ENCODE measurements around the gene STAT1. TPM values are rescaled to one million over a fixed set of nuclear protein-coding genes. Genes with fewer than 3 reads are reported as not detected.
A peak's percentile ranks its signal among the peaks of the same experiment; 100 is the strongest.

The STAT1 gene
- total and polyA plus RNA-seq, 10 of the 15 experiments (the other 5 are each of a cell fraction or from before 2014, with no cell fraction given), result 81.8 to 398 (median 307) TPM

DNA sequence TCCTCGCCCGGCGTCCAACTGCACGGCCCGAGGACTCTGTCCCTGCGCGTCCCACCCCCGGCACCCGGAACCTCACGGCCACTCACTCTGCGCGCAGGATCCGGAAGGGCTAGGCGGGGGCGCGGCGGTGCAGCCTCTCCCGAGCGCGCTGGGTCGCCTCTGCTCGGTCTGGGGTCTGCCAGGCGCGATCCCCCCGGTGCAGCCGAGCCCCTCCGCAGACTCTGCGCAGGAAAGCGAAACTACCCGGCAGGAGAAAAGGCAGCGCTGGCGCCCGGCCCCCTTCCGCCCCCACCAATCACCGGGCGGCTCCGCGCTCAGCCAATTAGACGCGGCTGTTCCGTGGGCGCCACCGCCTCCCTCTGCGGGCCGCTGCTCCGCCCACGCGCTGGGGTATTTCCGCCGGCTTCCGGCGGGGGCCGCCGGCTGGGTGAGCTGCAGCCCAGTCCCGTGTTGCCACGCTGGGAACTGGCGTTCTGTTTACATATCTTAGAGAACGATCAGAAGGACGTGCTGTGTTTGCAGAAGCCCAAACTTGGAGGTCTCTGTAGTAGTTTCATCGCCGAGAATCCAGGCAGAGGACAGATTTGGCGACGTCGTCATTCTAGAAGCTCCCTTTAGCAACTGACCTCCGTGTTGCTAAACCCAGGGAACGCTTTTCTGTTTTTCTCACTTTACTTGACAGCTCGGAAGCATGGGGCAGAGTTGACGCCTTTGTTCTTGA, at the start of gene STAT1 (continued):
- TF ChIP-seq MTA3 (IDR thresholded peaks at IDR 0.05; ENCODE audit: borderline replicate concordance, low read length) (no peak; the same call in 1 of the 2 replicates), SMARCA5 (IDR thresholded peaks at IDR 0.05) (peak; percentile 46; the same call in 1 of the 2 replicates), HDAC2 (IDR thresholded peaks at IDR 0.05) (no peak), TCF7 (IDR thresholded peaks at IDR 0.05; ENCODE audit: borderline replicate concordance) (no peak), SPI1 (IDR thresholded peaks at IDR 0.05; ENCODE audit: borderline replicate concordance, insufficient read depth, low read depth, low read length) (no peak), SUZ12 (IDR thresholded peaks at IDR 0.05; ENCODE audit: unreplicated experiment) (no peak), SREBF2 (IDR thresholded peaks at IDR 0.05; ENCODE audit: low read length) (0 out of 2 replicates have a peak, but pooled peaks have one; percentile 11), POLR2A (IDR thresholded peaks at IDR 0.05; ENCODE audit: low read depth, low read length) (peak; percentile 100), HDAC6 (IDR thresholded peaks at IDR 0.05; ENCODE audit: unreplicated experiment) (peak; percentile 79), LARP7 (IDR thresholded peaks at IDR 0.05) (peak; percentile 98), MTA2 (IDR thresholded peaks at IDR 0.05; ENCODE audit: low read depth) (peak; percentile 35; the same call in 1 of the 2 replicates), MEF2A (IDR thresholded peaks at IDR 0.05; ENCODE audit: insufficient read depth, low read depth, low read length) (peak; percentile 81), GATAD2B (conservative IDR thresholded peaks at IDR 0.05; ENCODE audit: low read depth) (peak; percentile 95), TCF12 (IDR thresholded peaks at IDR 0.05; ENCODE audit: low read depth, low read length) (peak; percentile 91), RAD21 (IDR thresholded peaks at IDR 0.05; ENCODE audit: insufficient read depth, low read depth, low read length) (peak; percentile 8; the same call in 1 of the 2 replicates), NBN (IDR thresholded peaks at IDR 0.05) (peak; percentile 27; the same call in 1 of the 2 replicates), ZSCAN29 (IDR thresholded peaks at IDR 0.05) (0 out of 2 replicates have a peak, but pooled peaks have one; percentile 6), CBX5 (IDR thresholded peaks at IDR 0.05; ENCODE audit: low read depth) (peak; percentile 95), NRF1 (conservative IDR thresholded peaks at IDR 0.05; ENCODE audit: low read depth, low read length) (0 out of 2 replicates have a peak, but pooled peaks have one; percentile 7), SMAD5 (IDR thresholded peaks at IDR 0.05; ENCODE audit: low read depth) (peak; percentile 94), ZNF217 (IDR thresholded peaks at IDR 0.05) (no peak), CREB1 (IDR thresholded peaks at IDR 0.05; ENCODE audit: low read depth) (peak; percentile 78)
- TF ChIP-seq, protein P1, sequence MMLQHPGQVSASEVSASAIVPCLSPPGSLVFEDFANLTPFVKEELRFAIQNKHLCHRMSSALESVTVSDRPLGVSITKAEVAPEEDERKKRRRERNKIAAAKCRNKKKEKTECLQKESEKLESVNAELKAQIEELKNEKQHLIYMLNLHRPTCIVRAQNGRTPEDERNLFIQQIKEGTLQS (IDR thresholded peaks at IDR 0.05; ENCODE audit: borderline replicate concordance, extremely low read depth, low read depth, low read length), result no peak
- TF ChIP-seq, protein P2, sequence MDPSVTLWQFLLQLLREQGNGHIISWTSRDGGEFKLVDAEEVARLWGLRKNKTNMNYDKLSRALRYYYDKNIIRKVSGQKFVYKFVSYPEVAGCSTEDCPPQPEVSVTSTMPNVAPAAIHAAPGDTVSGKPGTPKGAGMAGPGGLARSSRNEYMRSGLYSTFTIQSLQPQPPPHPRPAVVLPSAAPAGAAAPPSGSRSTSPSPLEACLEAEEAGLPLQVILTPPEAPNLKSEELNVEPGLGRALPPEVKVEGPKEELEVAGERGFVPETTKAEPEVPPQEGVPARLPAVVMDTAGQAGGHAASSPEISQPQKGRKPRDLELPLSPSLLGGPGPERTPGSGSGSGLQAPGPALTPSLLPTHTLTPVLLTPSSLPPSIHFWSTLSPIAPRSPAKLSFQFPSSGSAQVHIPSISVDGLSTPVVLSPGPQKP (IDR thresholded peaks at IDR 0.05; ENCODE audit: low read depth, low read length), result peak; percentile 97
- TF ChIP-seq, protein P3, sequence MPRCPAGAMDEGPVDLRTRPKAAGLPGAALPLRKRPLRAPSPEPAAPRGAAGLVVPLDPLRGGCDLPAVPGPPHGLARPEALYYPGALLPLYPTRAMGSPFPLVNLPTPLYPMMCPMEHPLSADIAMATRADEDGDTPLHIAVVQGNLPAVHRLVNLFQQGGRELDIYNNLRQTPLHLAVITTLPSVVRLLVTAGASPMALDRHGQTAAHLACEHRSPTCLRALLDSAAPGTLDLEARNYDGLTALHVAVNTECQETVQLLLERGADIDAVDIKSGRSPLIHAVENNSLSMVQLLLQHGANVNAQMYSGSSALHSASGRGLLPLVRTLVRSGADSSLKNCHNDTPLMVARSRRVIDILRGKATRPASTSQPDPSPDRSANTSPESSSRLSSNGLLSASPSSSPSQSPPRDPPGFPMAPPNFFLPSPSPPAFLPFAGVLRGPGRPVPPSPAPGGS (IDR thresholded peaks at IDR 0.05; ENCODE audit: borderline replicate concordance, insufficient read depth, low read depth, low read length, poor library complexity, severe bottlenecking), result peak; percentile 96
- TF ChIP-seq, protein P4, sequence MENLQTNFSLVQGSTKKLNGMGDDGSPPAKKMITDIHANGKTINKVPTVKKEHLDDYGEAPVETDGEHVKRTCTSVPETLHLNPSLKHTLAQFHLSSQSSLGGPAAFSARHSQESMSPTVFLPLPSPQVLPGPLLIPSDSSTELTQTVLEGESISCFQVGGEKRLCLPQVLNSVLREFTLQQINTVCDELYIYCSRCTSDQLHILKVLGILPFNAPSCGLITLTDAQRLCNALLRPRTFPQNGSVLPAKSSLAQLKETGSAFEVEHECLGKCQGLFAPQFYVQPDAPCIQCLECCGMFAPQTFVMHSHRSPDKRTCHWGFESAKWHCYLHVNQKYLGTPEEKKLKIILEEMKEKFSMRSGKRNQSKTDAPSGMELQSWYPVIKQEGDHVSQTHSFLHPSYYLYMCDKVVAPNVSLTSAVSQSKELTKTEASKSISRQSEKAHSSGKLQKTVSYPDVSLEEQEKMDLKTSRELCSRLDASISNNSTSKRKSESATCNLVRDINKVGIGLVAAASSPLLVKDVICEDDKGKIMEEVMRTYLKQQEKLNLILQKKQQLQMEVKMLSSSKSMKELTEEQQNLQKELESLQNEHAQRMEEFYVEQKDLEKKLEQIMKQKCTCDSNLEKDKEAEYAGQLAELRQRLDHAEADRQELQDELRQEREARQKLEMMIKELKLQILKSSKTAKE (IDR thresholded peaks at IDR 0.05; ENCODE audit: low read depth, poor library complexity, severe bottlenecking), result peak; percentile 36

All from GM12878 (cell line).